ENCODE measurements around the gene ARHGEF17.

The ARHGEF17 gene

DNA sequence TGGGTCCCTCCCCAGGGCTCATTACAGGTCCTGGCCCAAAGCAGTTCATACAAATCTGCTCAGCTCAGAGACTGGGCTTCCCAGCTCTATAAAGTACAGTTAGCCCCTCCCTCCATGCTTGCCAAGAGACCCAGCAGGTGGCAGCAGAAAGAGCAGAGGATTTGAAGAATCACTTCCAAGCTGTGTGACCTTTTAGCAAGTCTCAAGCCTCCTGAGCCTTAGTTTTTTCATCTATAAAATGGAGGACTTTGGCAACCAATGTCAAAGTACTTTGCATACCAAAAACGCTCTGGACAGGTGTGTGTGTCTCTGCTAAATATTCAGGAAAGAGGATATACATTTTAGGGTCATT, 94.7 kb downstream of the ARHGEF17 start:
- TF ChIP-seq, protein P1, sequence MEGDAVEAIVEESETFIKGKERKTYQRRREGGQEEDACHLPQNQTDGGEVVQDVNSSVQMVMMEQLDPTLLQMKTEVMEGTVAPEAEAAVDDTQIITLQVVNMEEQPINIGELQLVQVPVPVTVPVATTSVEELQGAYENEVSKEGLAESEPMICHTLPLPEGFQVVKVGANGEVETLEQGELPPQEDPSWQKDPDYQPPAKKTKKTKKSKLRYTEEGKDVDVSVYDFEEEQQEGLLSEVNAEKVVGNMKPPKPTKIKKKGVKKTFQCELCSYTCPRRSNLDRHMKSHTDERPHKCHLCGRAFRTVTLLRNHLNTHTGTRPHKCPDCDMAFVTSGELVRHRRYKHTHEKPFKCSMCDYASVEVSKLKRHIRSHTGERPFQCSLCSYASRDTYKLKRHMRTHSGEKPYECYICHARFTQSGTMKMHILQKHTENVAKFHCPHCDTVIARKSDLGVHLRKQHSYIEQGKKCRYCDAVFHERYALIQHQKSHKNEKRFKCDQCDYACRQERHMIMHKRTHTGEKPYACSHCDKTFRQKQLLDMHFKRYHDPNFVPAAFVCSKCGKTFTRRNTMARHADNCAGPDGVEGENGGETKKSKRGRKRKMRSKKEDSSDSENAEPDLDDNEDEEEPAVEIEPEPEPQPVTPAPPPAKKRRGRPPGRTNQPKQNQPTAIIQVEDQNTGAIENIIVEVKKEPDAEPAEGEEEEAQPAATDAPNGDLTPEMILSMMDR (IDR thresholded peaks at IDR 0.05; ENCODE audit: low read depth, low read length, missing control alignments) = peak; percentile 42
- no peak for DNase-seq (ENCODE audit: low read depth)
- no peak overlapping the region for H3K4me3 ChIP-seq (ENCODE audit: low read depth, low read length)

DNA sequence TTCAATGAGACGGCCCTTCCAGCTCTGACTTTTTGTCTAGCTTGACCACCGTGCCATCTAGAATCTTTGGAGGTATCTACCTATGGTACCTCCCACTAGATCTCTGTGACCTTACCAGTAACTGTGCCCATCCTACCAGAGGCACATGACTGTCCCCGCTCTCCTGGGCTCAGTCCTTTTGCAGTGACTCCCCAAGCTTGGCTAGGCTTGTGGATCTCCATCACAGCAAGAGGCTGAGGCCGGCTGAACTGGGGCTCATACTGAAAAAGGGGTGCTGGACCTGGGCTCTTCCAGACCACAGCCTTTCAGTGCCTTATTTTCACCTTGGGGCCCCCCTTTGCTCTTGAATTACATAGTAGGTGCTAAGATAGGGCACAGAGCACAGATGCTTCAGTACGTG, 95.5 kb downstream of the ARHGEF17 start:
- H3K4me3 ChIP-seq (ENCODE audit: low read depth, low read length) = no peak overlapping the region
- DNase-seq (ENCODE audit: low read depth) = no peak
- TF ChIP-seq, protein P1 (IDR thresholded peaks at IDR 0.05; ENCODE audit: low read depth, low read length, missing control alignments) = no peak

GRCh38 chr11:73404048-73404447, 96.0 kb downstream of the ARHGEF17 start:
- H3K4me3 ChIP-seq (ENCODE audit: low read depth, low read length) = no peak overlapping the region
- no peak for DNase-seq (ENCODE audit: low read depth)
- TF ChIP-seq, protein P1 (IDR thresholded peaks at IDR 0.05; ENCODE audit: low read depth, low read length, missing control alignments) = peak; percentile 5

GRCh38 chr11:73404506-73405145, 96.5 kb downstream of the ARHGEF17 start:
- TF ChIP-seq, protein P1 (IDR thresholded peaks at IDR 0.05; ENCODE audit: low read depth, low read length, missing control alignments) = no peak
- DNase-seq (ENCODE audit: low read depth) = no peak
- no peak overlapping the region for H3K4me3 ChIP-seq (ENCODE audit: low read depth, low read length)

GRCh38 chr11:73405146-73405510, 97.1 kb downstream of the ARHGEF17 start:
- no peak overlapping the region for H3K4me3 ChIP-seq (ENCODE audit: low read depth, low read length)
- TF ChIP-seq, protein P1 (IDR thresholded peaks at IDR 0.05; ENCODE audit: low read depth, low read length, missing control alignments) = no peak
- DNase-seq (ENCODE audit: low read depth) = no peak

- no peak overlapping the region for H3K4me3 ChIP-seq (ENCODE audit: low read depth, low read length)
- DNase-seq (ENCODE audit: low read depth) = no peak
Measured at GRCh38 chr11:73406131-73406530, 98.1 kb downstream of the ARHGEF17 start.

GRCh38 chr11:73406619-73407018, 98.5 kb downstream of the ARHGEF17 start:
- no peak overlapping the region for H3K4me3 ChIP-seq (ENCODE audit: low read depth, low read length)
- TF ChIP-seq, protein P1 (IDR thresholded peaks at IDR 0.05; ENCODE audit: low read depth, low read length, missing control alignments) = no peak
- no peak for DNase-seq (ENCODE audit: low read depth)

More at GRCh38 chr11:73406131-73406530, 98.1 kb downstream of the ARHGEF17 start:
- TF ChIP-seq, protein P1 (IDR thresholded peaks at IDR 0.05; ENCODE audit: low read depth, low read length, missing control alignments) = no peak

Measured in GM12864 (cell line).